Measurements from ENCODE around the gene DRD4.
A peak's percentile ranks its signal among the peaks of the same experiment; 100 is the strongest.
"Not testable (repeated sequence)": the region's sequence is repeated elsewhere in the genome, so short reads cannot be mapped to it uniquely, and the experiment has no call there.

Gene DRD4

DNA sequence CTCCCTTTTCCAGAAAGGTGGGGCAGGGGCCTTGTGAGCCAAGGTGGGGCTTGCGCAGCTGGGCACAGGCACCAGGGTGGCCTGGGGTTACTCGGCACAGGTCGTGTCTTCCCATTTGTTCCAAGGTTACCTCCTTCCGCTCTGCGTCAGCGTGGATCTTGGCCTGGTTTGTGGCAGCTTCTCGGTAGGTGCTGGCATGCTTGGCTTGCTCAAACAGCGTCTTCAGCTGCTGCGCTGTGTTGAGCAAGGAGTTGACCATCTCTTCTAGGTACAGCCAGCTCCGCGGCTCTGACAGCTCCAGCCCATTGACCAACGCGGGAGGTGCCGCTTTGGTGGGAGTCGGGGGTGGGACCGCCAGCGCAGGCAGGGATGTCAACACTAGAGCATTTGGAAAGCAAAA is 37.3 kb downstream of the DRD4 start:
- H3K9me3 ChIP-seq (ENCODE audit: control insufficient read depth in 2 of 2, low read length in 2 of 2): no peaks in the 10 kb centered on the region
- no peak overlapping the region for H3K4me3 ChIP-seq (ENCODE audit: low read length in 2 of 2)
- no peaks in the 10 kb centered on the region for H3K27me3 ChIP-seq (ENCODE audit: control insufficient read depth in 2 of 2, insufficient read depth in 2 of 2, low read length in 2 of 2)
- H3K27ac ChIP-seq (ENCODE audit: low read depth in 2 of 2, low read length in 2 of 2): no peak overlapping the region
- peaks cover 18 to 23% of the 10 kb centered on the region in 2 donors for H3K36me3 ChIP-seq (ENCODE audit: control insufficient read depth in 2 of 2, insufficient read depth in 2 of 2, low read length in 2 of 2)
- H3K4me1 ChIP-seq (ENCODE audit: control insufficient read depth in 2 of 2, insufficient read depth in 2 of 2, low read length in 2 of 2): no peaks in the 10 kb centered on the region
- H3K9ac ChIP-seq (ENCODE audit: low read depth in 1 of 2, low read length in 2 of 2): no peak overlapping the region

DNA sequence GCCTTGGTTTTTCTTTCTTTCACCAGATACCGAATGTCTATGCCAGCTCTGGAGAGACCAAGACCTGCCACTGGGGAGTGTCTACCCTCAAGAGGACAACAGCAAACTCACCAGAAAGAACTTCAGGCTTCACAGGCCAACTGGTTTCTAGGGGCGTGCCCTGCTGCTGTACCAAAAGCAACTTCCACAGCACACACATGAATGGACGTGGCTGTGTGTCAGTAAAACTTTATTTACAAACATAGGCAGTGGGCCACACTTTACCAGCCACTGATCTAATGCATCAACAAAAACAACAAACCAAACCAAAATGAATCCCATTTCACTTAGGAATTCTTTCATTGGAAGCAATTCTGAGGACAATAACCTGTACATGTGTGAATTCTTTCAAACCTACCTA is 41.2 kb downstream of the DRD4 start:
- no peak overlapping the region for H3K27ac ChIP-seq (ENCODE audit: low read depth in 2 of 2, low read length in 2 of 2)
- no peak overlapping the region for H3K9ac ChIP-seq (ENCODE audit: low read depth in 1 of 2, low read length in 2 of 2)
- no peaks in the 10 kb centered on the region for H3K27me3 ChIP-seq (ENCODE audit: control insufficient read depth in 2 of 2, insufficient read depth in 2 of 2, low read length in 2 of 2)
- H3K9me3 ChIP-seq (ENCODE audit: control insufficient read depth in 2 of 2, low read length in 2 of 2): no peaks in the 10 kb centered on the region
- H3K4me3 ChIP-seq (ENCODE audit: low read length in 2 of 2): no peak overlapping the region
- H3K36me3 ChIP-seq (ENCODE audit: control insufficient read depth in 2 of 2, insufficient read depth in 2 of 2, low read length in 2 of 2): peaks cover 15 to 30% of the 10 kb centered on the region in 2 donors
- H3K4me1 ChIP-seq (ENCODE audit: control insufficient read depth in 2 of 2, insufficient read depth in 2 of 2, low read length in 2 of 2): no peaks in the 10 kb centered on the region

DNA sequence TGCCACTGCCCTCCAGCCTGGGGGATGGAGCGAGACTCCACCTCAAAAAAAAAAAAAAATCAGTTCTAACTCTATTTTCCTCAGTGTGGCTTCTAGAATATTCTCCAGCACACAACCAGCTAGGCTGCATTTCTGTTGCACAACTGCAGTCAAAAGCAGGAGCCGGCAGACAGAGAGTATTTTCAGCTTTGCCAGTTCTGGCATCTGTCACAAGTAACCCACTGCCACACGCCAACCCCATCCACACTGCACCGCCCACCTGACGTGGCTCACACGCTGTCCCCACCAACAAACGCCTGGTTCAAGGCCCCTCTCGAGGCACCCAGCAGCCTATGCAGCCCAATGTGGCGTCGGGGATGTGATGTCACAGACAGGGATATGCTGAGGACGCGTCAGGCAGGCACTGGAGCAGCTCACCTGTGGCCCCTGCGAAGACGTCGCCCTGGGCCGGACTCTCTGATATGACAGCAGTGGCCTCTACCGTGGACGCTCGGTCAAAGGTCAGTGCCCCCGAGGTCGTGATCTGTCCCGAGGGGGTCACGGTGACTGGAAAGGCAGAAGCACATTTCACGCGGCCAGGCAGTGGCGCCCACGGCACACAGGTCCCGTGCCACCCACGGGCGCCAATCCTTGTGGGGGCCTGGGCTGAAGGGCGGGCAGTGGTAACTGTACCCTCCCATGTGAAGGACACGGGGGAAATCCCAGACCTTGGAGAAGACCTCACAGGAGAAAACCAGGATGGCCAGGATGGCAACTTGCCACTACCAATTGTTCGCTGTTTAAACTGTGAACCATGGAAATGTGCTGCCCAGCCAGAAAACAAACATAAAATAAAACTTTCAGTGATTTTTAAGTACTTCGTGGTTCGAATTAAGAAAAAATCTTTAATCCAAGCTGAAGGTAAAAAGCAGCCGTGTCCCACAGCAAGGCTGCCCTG is 42.5 kb downstream of the DRD4 start:
- Histone ChIP-seq H3K36me3 (ENCODE audit: control insufficient read depth in 2 of 2, insufficient read depth in 2 of 2, low read length in 2 of 2) (peaks cover 11 to 27% of the 10 kb centered on the region in 2 donors), H3K9me3 (ENCODE audit: control insufficient read depth in 2 of 2, low read length in 2 of 2) (no peaks in the 10 kb centered on the region), H3K27me3 (ENCODE audit: control insufficient read depth in 2 of 2, insufficient read depth in 2 of 2, low read length in 2 of 2) (no peaks in the 10 kb centered on the region), H3K9ac (ENCODE audit: low read depth in 1 of 2, low read length in 2 of 2) (no peak overlapping the region), H3K27ac (ENCODE audit: low read depth in 2 of 2, low read length in 2 of 2) (no peak overlapping the region), H3K4me3 (ENCODE audit: low read length in 2 of 2) (no peak overlapping the region), H3K4me1 (ENCODE audit: control insufficient read depth in 2 of 2, insufficient read depth in 2 of 2, low read length in 2 of 2) (no peaks in the 10 kb centered on the region)

DNA sequence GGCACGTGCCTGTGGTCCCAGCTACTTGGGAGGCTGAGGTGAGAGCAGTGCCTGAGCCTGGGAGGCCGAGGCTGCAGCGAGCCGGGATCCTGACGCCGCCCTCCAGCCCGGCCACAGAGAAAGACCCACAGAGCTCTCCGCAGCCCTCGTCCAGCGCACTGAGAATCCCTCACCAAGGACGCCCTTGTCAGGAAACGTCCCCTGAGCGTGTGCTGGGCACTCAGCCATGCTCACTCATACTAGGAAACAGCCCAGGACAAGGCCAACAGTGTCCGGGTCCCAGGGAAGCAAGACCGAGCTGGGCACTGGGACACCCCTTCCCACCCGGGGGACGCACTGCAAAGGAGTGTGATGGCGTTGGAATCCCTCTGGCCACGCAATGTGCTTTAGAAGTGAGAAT is 43.4 kb downstream of the DRD4 start:
- no peak overlapping the region for H3K4me3 ChIP-seq (ENCODE audit: low read length in 2 of 2)
- H3K36me3 ChIP-seq (ENCODE audit: control insufficient read depth in 2 of 2, insufficient read depth in 2 of 2, low read length in 2 of 2): peaks cover 14 to 30% of the 10 kb centered on the region in 2 donors
- H3K9me3 ChIP-seq (ENCODE audit: control insufficient read depth in 2 of 2, low read length in 2 of 2): no peaks in the 10 kb centered on the region
- H3K27ac ChIP-seq (ENCODE audit: low read depth in 2 of 2, low read length in 2 of 2): no peak overlapping the region
- H3K27me3 ChIP-seq (ENCODE audit: control insufficient read depth in 2 of 2, insufficient read depth in 2 of 2, low read length in 2 of 2): no peaks in the 10 kb centered on the region
- H3K4me1 ChIP-seq (ENCODE audit: control insufficient read depth in 2 of 2, insufficient read depth in 2 of 2, low read length in 2 of 2): no peaks in the 10 kb centered on the region
- H3K9ac ChIP-seq (ENCODE audit: low read depth in 1 of 2, low read length in 2 of 2): no peak overlapping the region

DNA sequence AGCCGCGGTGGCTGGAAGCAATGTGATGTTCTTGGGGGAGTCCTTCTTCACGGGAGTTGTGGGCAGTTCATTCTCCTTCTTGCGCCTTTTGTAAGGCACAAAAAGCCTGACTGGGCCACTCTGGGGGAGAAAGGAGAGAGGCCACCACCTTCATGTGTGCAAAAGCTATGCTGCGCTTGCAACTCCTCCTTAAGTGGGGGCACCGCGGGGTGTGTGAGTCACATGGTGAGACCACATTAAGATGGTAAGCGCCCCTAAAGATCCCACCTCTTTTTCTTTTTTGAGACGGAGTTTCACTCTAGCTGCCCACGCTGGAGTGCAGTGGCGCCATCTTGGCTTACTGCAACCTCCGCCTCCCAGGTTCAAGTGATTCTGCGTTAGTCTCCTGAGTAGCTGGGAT is 43.9 kb downstream of the DRD4 start:
- Histone ChIP-seq H3K9me3 (ENCODE audit: control insufficient read depth in 2 of 2, low read length in 2 of 2) (no peaks in the 10 kb centered on the region), H3K4me1 (ENCODE audit: control insufficient read depth in 2 of 2, insufficient read depth in 2 of 2, low read length in 2 of 2) (no peaks in the 10 kb centered on the region), H3K36me3 (ENCODE audit: control insufficient read depth in 2 of 2, insufficient read depth in 2 of 2, low read length in 2 of 2) (peaks cover 14 to 30% of the 10 kb centered on the region in 2 donors), H3K9ac (ENCODE audit: low read depth in 1 of 2, low read length in 2 of 2) (no peak overlapping the region), H3K27me3 (ENCODE audit: control insufficient read depth in 2 of 2, insufficient read depth in 2 of 2, low read length in 2 of 2) (no peaks in the 10 kb centered on the region), H3K4me3 (ENCODE audit: low read length in 2 of 2) (no peak overlapping the region), H3K27ac (ENCODE audit: low read depth in 2 of 2, low read length in 2 of 2) (no peak overlapping the region)

DNA sequence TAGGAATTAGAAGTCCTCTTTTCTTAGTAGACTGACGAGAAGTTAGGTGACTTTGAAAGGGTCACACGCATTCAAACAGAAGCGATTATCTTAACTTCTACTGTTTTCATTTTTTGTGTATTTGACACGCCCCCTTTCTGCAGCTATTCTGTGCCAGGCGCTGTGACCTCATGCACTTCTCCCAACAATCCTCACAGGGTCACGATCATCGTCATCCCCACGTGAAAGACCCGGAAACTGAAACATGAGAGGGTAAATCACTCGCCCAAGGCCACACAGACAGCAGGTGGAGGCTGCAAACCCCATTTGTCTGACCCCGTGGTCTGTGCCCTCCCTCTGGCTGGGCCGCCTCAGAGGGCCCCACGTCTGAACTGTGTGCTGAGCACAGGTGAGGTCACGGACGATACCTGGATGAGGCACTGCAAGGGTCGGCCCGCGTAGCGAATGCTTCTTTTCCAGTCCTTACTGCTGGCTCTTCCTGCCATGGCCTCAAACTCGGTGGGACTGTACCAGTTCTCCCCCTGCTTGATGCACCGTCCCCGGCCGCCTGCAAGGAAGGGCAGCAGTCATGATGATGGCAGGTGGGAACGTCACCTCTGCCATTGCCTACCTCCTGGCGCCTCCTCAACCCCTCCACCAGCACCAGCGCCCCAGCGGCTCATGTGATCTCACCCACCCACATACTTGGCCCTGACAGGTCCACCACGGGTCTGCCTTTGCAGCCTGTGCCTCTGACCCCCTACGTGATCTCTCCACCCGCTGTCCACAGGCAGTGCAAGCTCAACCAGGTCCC is 49.6 kb downstream of the DRD4 start:
- no peak overlapping the region for H3K9ac ChIP-seq (ENCODE audit: low read depth in 1 of 2, low read length in 2 of 2)
- H3K4me3 ChIP-seq (ENCODE audit: low read length in 2 of 2): no peak overlapping the region
- H3K27ac ChIP-seq (ENCODE audit: low read depth in 2 of 2, low read length in 2 of 2): no peak overlapping the region
- H3K4me1 ChIP-seq (ENCODE audit: control insufficient read depth in 2 of 2, insufficient read depth in 2 of 2, low read length in 2 of 2): peaks cover 10 to 12% of the 10 kb centered on the region in 2 donors
- no peaks in the 10 kb centered on the region for H3K27me3 ChIP-seq (ENCODE audit: control insufficient read depth in 2 of 2, insufficient read depth in 2 of 2, low read length in 2 of 2)
- H3K9me3 ChIP-seq (ENCODE audit: control insufficient read depth in 2 of 2, low read length in 2 of 2): no peaks in the 10 kb centered on the region
- peaks cover 29 to 41% of the 10 kb centered on the region in 2 donors for H3K36me3 ChIP-seq (ENCODE audit: control insufficient read depth in 2 of 2, insufficient read depth in 2 of 2, low read length in 2 of 2)

DNA sequence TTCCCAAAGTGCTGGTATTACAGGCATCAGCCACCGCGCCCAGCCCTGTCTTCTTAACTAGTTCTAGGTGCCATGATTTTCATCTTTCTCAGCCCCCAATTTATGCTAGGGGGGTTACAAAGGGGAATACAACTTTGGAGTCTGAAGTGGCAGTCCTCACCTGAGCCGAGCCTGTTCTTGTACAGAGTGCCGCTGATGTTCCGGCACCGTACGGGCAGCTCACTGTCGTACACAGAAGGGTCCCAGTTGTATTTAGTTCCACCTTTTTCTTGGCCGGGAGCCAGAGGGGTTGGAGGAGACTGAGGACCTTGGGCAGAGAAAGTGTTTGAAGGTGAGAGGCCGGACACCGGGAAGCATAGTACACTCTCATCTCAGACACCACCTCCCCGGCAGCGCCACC is 50.7 kb downstream of the DRD4 start:
- Histone ChIP-seq H3K9ac (ENCODE audit: low read depth in 1 of 2, low read length in 2 of 2) (no peak overlapping the region), H3K4me3 (ENCODE audit: low read length in 2 of 2) (no peak overlapping the region), H3K36me3 (ENCODE audit: control insufficient read depth in 2 of 2, insufficient read depth in 2 of 2, low read length in 2 of 2) (peaks cover 29 to 41% of the 10 kb centered on the region in 2 donors), H3K9me3 (ENCODE audit: control insufficient read depth in 2 of 2, low read length in 2 of 2) (no peaks in the 10 kb centered on the region), H3K4me1 (ENCODE audit: control insufficient read depth in 2 of 2, insufficient read depth in 2 of 2, low read length in 2 of 2) (peaks cover 15 to 20% of the 10 kb centered on the region in 2 donors), H3K27me3 (ENCODE audit: control insufficient read depth in 2 of 2, insufficient read depth in 2 of 2, low read length in 2 of 2) (no peaks in the 10 kb centered on the region), H3K27ac (ENCODE audit: low read depth in 2 of 2, low read length in 2 of 2) (no peak overlapping the region)

DNA sequence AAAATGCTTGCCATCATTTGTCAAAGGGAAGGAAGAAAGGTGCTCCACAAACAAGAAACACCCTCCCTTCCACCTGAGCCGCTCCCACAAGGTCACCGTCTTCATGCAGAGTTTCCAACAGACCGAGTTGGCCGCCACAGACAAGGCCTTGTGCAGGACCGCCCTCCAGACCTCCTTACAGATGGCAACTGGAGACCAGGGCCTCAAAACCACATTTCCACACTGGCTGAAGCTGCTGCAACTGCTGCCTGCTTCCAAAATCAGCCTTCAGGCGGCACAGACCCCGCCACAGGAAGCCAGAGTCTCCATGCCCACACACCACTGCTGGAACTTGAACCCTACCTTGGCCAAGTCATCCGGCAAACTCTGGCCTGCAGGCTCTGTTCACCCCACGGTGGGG is 51.6 kb downstream of the DRD4 start:
- H3K4me3 ChIP-seq (ENCODE audit: low read length in 2 of 2): no peak overlapping the region
- no peak overlapping the region for H3K9ac ChIP-seq (ENCODE audit: low read depth in 1 of 2, low read length in 2 of 2)
- H3K9me3 ChIP-seq (ENCODE audit: control insufficient read depth in 2 of 2, low read length in 2 of 2): no peaks in the 10 kb centered on the region
- no peak overlapping the region for H3K27ac ChIP-seq (ENCODE audit: low read depth in 2 of 2, low read length in 2 of 2)
- peaks cover 19 to 27% of the 10 kb centered on the region in 2 donors for H3K4me1 ChIP-seq (ENCODE audit: control insufficient read depth in 2 of 2, insufficient read depth in 2 of 2, low read length in 2 of 2)
- H3K27me3 ChIP-seq (ENCODE audit: control insufficient read depth in 2 of 2, insufficient read depth in 2 of 2, low read length in 2 of 2): no peaks in the 10 kb centered on the region
- peaks cover 25 to 36% of the 10 kb centered on the region in 2 donors for H3K36me3 ChIP-seq (ENCODE audit: control insufficient read depth in 2 of 2, insufficient read depth in 2 of 2, low read length in 2 of 2)

DNA sequence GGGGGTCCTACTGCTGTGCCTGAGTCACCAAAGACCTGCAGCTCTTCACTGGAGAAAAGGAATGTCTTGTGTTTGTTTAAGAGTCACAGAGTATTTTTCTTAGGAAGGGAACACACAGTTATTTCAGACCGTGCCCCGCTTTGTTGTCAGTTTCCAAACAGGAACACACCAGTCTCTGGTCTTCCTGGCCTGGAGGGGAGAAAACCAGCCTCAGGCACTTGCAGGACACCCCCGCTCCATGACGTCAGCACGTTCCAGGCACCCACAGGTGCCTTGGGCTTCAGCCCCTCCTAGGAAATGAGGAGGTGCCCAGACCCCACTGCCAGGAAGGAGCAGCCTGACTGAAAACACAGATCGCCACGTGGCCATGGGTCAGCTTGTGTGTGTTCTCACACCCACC is 52.6 kb downstream of the DRD4 start:
- H3K4me1 ChIP-seq (ENCODE audit: control insufficient read depth in 2 of 2, insufficient read depth in 2 of 2, low read length in 2 of 2): peaks cover 26 to 34% of the 10 kb centered on the region in 2 donors
- H3K36me3 ChIP-seq (ENCODE audit: control insufficient read depth in 2 of 2, insufficient read depth in 2 of 2, low read length in 2 of 2): peaks cover 22 to 32% of the 10 kb centered on the region in 2 donors
- H3K27ac ChIP-seq (ENCODE audit: low read depth in 2 of 2, low read length in 2 of 2): no peak overlapping the region
- H3K9ac ChIP-seq (ENCODE audit: low read depth in 1 of 2, low read length in 2 of 2): no peak overlapping the region
- no peaks in the 10 kb centered on the region for H3K27me3 ChIP-seq (ENCODE audit: control insufficient read depth in 2 of 2, insufficient read depth in 2 of 2, low read length in 2 of 2)
- H3K4me3 ChIP-seq (ENCODE audit: low read length in 2 of 2): no peak overlapping the region
- no peaks in the 10 kb centered on the region for H3K9me3 ChIP-seq (ENCODE audit: control insufficient read depth in 2 of 2, low read length in 2 of 2)

DNA sequence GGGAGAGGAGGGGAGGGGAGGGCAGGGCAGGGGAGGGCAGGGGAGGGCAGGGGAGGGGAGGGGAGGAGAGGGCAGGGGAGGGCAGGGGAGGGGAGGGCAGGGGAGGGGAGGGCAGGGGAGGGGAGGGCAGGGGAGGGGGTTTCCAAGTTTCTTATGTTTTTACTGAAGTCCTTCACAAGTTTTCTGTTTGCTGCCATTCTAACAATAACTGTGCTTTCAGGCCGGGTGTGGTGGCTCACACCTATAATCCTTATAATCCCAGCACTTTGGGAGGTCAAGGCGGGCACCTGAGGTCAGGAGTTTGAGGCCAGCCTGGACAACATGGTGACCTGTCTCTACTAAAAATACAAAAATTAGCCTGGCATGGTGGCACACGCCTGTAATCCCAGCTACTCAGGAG is 53.2 kb downstream of the DRD4 start:
- Histone ChIP-seq H3K27ac (ENCODE audit: low read depth in 2 of 2, low read length in 2 of 2) (peak overlapping the region; percentile 52 to 80), H3K36me3 (ENCODE audit: control insufficient read depth in 2 of 2, insufficient read depth in 2 of 2, low read length in 2 of 2) (peaks cover 20 to 30% of the 10 kb centered on the region in 2 donors), H3K4me1 (ENCODE audit: control insufficient read depth in 2 of 2, insufficient read depth in 2 of 2, low read length in 2 of 2) (peaks cover 26 to 34% of the 10 kb centered on the region in 2 donors)
- H3K9ac ChIP-seq (ENCODE audit: low read depth in 1 of 2, low read length in 2 of 2); H3K4me3 ChIP-seq (ENCODE audit: low read length in 2 of 2); H3K27me3 ChIP-seq (ENCODE audit: control insufficient read depth in 2 of 2, insufficient read depth in 2 of 2, low read length in 2 of 2); H3K9me3 ChIP-seq (ENCODE audit: control insufficient read depth in 2 of 2, low read length in 2 of 2): not testable (repeated sequence)
